Astrocyte of the spinal cord (primary cell): ENCODE data around the gene NAPA.

Experiments used
- DNase-seq: peaks from one replicate; pipeline ENCODE4 v3.0.0; 2011; ENCODE audit warnings: low read depth, low spot score
- H3K4me3 ChIP-seq: 2 replicates; pipeline ENCODE4 v1.5.1; 2011; ENCODE audit warnings: low read depth, mild to moderate bottlenecking, low read length, moderate library complexity
- CTCF ChIP-seq: IDR thresholded peaks from 2 replicates; pipeline ENCODE4 v1.5.1; 2012; ENCODE audit warnings: low read depth, mild to moderate bottlenecking, low read length, inconsistent platforms
- in situ Hi-C: cut with HindIII; loops from 2 replicates; pipeline ENCODE4 v1.10.0; 2017; ENCODE audit warnings: low sequenced_read_pairs

NAPA gene

GRCh38 chr19:47469363-47469700, 45.5 kb downstream of the NAPA start:
- in situ Hi-C loops = no loop called here
- TF ChIP-seq CTCF = no peak
- DNase-seq = no peak
- no peak overlapping the region for H3K4me3 ChIP-seq

- H3K4me3 ChIP-seq = no peak overlapping the region
- in situ Hi-C loops = no loop called here
- DNase-seq = no peak
- no peak for TF ChIP-seq CTCF
These were observed 46.9 kb downstream of the NAPA start for GRCh38 chr19:47467914-47468313.

- no peak for TF ChIP-seq CTCF
These were observed 48.9 kb downstream of the NAPA start for GRCh38 chr19:47465957-47466356.

GRCh38 chr19:47464675-47465419, 50.0 kb downstream of the NAPA start:
- no peak overlapping the region for H3K4me3 ChIP-seq
- in situ Hi-C loops = no loop called here
- TF ChIP-seq CTCF = no peak
- no peak for DNase-seq

More at GRCh38 chr19:47465957-47466356, 48.9 kb downstream of the NAPA start:
- in situ Hi-C loops = no loop called here
- H3K4me3 ChIP-seq = no peak overlapping the region
- DNase-seq = no peak

GRCh38 chr19:47461876-47462275, 53.0 kb downstream of the NAPA start:
- no peak for TF ChIP-seq CTCF
- no peak overlapping the region for H3K4me3 ChIP-seq
- in situ Hi-C loops = no loop called here
- DNase-seq = no peak

GRCh38 chr19:47459477-47459876, 55.4 kb downstream of the NAPA start:
- no peak for TF ChIP-seq CTCF
- in situ Hi-C loops = no loop called here
- DNase-seq = no peak
- no peak overlapping the region for H3K4me3 ChIP-seq
